Esophagus muscularis mucosa (tissue), 4 donors: ENCODE results near the gene DSCAM.

Source experiments
- CTCF ChIP-seq, 3 experiments: fragments of 200-600 bp in 2 of 3; fragments of 450-650 bp in 1 of 3; sonication (generic) in 2 of 3; IDR thresholded peaks; one replicate each; pipeline ENCODE4 v1.5.1; 2017 to 2019; ENCODE audit warnings: antibody characterized with exemption in 3 of 3, mild to moderate bottlenecking in 2 of 3, moderate library complexity in 1 of 3
- EP300 ChIP-seq: sonication (generic); formaldehyde crosslinking; IDR thresholded peaks from one replicate; pipeline ENCODE4 v1.6.1; 2017; ENCODE audit warnings: antibody characterized with exemption
- POLR2A ChIP-seq: fragments of 450-650 bp; IDR thresholded peaks from one replicate; pipeline ENCODE4 v1.6.1; 2017; ENCODE audit warnings: antibody characterized with exemption, moderate library complexity, mild to moderate bottlenecking, low read depth
- POLR2AphosphoS5 ChIP-seq, 2 donors: sonication (generic); formaldehyde crosslinking; IDR thresholded peaks; one replicate each; pipeline ENCODE4 v1.6.1; 2017; ENCODE audit warnings: antibody characterized with exemption in 2 of 2

DNA sequence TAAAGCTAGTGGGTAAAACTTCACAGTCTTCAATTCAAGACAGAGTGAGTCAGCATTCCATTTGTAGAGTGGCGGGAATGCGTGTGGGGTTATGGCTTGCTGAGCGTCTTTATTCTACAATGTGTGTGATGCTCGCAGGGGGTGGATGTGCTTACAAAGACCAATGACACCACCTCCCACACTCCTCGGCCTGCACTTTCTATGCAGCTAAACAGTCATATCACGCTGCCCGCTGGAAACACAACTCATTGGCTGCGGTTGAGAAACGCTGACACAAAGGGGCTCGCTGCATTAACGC lies 681.2 kb downstream of the DSCAM start:
- no peak for TF ChIP-seq EP300
- TF ChIP-seq CTCF (IDR thresholded peaks at IDR 0.05), result no peak
- no peak for TF ChIP-seq POLR2A
- no peak for TF ChIP-seq POLR2AphosphoS5 (IDR thresholded peaks at IDR 0.05)
